T-helper 1 cell treated with Interleukin-12 subunit alpha and Interleukin-12 subunit beta and Interleukin-4 antibody, amounts not matched to agents 30 μg/mL and 1 μg/mL, for 36 hours (primary cell): Measurements from ENCODE around the gene ADK.
A peak's percentile ranks its signal among the peaks of the same experiment; 100 is the strongest.
"Not testable (repeated sequence)": the region's sequence is repeated elsewhere in the genome, so short reads cannot be mapped to it uniquely, and the experiment has no call there.

Experiments used
- H3K27ac Mint-ChIP-seq: one replicate; pipeline ENCODE4 v1.8.0; 2021; ENCODE audit warnings: mild to moderate bottlenecking, mixed read lengths
- H3K27me3 Mint-ChIP-seq: one replicate; pipeline ENCODE4 v1.8.0; 2021; ENCODE audit warnings: low read depth, mixed read lengths
- H3K36me3 Mint-ChIP-seq: one replicate; pipeline ENCODE4 v1.8.0; 2021; ENCODE audit warnings: low read depth, mixed read lengths
- H3K4me1 Mint-ChIP-seq: one replicate; pipeline ENCODE4 v1.8.0; 2021; ENCODE audit warnings: low read depth, mixed read lengths
- H3K4me3 Mint-ChIP-seq: one replicate; pipeline ENCODE4 v1.8.0; 2021; ENCODE audit warnings: mild to moderate bottlenecking, moderate library complexity, mixed read lengths
- H3K9me3 Mint-ChIP-seq: one replicate; pipeline ENCODE4 v1.8.0; 2021; ENCODE audit warnings: mixed read lengths

ADK gene

DNA sequence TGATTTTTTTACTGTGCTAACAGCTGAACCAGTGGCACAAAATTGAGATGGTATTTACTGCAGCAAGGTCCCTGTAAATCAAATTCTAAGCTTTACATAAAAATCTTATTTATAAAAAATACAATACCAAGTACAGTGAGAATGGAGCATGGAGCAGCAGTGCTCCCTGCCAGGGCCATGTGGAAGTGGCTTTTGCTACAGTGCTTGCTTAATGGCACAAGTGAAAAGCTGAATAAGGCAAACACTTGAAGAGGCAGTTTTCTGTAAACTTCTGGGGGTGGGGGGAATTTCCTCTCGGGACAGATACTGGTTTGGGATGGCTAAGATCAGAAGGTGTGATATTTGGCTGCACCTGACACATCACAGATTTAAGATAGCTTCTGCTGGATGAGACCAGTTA lies 27.9 kb upstream of the ADK start:
- Mint-ChIP-seq H3K4me3 (no peak overlapping the region), H3K9me3 (no peaks in the 10 kb centered on the region), H3K4me1 (peaks cover 13% of the 10 kb centered on the region), H3K27me3 (no peaks in the 10 kb centered on the region), H3K36me3 (peaks cover 53% of the 10 kb centered on the region), H3K27ac (no peak overlapping the region)

DNA sequence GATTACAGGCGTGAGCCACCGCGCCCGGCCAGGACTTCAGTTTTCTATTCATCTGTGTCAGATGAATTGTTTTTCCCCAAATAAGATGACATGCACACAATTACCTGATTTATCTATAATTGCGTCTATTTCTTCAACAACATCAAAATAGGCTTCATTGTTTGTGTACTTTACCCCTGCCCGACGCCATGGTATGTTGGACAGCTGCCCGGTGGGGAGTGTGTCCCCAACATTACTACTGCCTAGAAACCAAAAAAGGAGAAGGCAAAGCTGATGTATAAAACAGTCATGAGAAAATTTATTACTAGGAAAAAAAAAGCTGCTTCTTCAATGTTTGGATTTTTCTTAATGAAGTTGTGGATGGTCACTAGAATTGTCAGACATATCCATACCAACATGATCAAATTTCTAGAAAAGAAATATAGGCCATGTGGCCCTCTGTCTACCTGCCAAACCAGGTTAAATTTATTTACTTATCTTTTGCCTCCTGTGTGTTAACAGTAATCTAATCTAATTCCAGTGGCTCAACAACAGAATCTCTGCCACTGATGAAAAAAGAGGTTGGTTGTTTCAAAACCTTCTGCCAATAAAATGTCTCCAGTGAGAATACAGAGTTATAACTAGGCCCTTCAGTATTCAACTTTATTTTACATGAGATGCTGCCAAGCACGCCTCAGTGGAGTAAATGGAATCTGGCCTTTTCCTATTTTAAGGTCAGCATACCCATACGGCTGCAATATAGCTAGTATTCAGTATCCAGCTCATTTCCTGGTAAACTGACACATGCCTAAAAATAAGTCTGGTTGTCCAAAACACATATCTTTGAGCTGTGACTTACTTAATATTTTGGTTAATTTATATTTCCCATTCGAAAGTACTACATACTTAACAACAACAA lies 16.8 kb upstream of the ADK start:
- Mint-ChIP-seq H3K36me3 (peaks cover 29% of the 10 kb centered on the region), H3K9me3 (no peaks in the 10 kb centered on the region), H3K4me3 (no peak overlapping the region), H3K27ac (no peak overlapping the region), H3K27me3 (no peaks in the 10 kb centered on the region), H3K4me1 (no peaks in the 10 kb centered on the region)

DNA sequence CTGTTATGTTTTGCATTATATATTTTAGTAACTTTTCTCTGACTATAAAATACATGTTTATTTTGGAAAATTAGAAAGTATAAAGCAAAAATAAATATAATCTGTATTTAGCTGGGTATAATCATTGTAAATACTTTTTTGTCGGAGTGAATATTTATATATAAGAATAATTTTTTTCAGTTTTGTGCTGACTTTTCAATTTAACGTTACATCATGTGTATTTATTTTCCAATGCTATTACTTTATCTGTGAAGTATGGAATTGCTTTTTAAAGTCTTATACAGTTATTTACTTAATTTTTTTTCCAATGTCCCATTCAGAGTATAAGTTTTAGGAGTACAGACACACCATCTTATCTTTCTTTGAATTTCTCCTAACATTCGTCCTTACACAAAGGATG lies 15.6 kb upstream of the ADK start:
- H3K27me3 Mint-ChIP-seq: no peaks in the 10 kb centered on the region
- H3K27ac Mint-ChIP-seq: no peak overlapping the region
- H3K4me3 Mint-ChIP-seq: no peak overlapping the region
- H3K36me3 Mint-ChIP-seq: peaks cover 29% of the 10 kb centered on the region
- no peaks in the 10 kb centered on the region for H3K9me3 Mint-ChIP-seq
- H3K4me1 Mint-ChIP-seq: no peaks in the 10 kb centered on the region

DNA sequence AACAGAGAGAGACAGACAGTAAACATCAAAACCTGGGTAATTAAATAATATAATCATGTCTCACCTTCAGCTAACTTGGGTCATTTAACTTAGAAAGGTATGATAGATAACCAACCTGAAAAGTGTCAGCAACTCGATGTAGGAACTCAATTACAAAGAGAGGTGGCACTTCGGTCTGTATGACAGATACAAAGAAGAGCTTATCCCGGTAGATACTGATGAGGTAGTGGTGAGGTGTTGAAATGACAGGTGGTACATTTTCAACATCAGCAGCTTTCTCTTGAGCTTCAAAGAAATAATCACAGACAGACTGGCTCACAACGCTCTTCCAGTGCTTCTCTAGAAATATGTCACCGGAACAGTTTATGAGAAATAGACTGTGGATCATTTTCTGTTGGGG lies 13.0 kb upstream of the ADK start:
- Mint-ChIP-seq H3K4me3 (no peak overlapping the region), H3K4me1 (peaks cover 5% of the 10 kb centered on the region), H3K27me3 (no peaks in the 10 kb centered on the region), H3K9me3 (no peaks in the 10 kb centered on the region), H3K36me3 (peaks cover 24% of the 10 kb centered on the region), H3K27ac (no peak overlapping the region)

DNA sequence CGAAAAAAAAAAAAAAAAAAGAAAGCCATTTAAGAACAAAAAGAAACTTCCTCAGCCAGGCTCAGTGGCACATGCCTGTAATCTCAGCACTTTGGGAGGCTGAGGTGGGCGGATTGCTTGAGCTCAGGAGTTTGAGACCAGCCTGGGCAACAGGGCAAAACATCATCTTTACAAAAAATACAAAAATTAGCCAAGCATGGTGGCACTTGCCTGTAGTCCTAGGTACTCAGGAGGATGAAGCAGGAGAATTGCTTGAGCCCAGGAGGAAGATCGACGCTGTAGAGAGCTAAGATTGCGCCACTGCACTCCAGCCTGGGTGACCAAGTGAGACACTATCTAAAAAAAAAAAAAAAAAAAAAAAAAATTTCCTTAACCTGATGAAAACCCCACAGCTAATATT lies 12.4 kb upstream of the ADK start:
- H3K36me3 Mint-ChIP-seq: peaks cover 24% of the 10 kb centered on the region
- H3K4me1 Mint-ChIP-seq: not testable (repeated sequence)

DNA sequence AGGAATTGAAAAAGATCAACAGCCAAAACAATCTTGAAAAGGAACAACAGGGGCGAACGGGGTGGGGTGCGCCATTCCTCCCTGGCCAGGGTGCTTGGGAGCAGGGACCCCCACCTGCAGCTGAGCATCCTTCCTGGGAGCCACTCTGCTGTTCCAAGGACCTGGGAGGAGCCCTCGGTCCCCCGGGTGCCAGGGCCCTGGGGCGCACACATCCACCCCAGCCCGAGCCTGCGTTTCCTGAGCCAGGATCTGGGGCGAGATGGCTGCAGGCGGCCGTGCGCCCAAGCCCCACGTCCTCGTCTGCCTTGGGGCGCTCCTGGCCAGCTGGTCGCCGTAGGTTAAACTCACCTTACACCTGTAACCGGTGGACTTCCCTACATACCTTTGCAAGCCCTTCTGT lies 11.0 kb upstream of the ADK start:
- Mint-ChIP-seq H3K9me3 (no peaks in the 10 kb centered on the region), H3K4me1 (peaks cover 5% of the 10 kb centered on the region), H3K4me3 (no peak overlapping the region), H3K36me3 (peaks cover 18% of the 10 kb centered on the region), H3K27me3 (no peaks in the 10 kb centered on the region), H3K27ac (no peak overlapping the region)

More for the DNA sequence above, 12.4 kb upstream of the ADK start:
- not testable (repeated sequence) for H3K9me3 Mint-ChIP-seq, H3K27ac Mint-ChIP-seq, H3K27me3 Mint-ChIP-seq, H3K4me3 Mint-ChIP-seq

DNA sequence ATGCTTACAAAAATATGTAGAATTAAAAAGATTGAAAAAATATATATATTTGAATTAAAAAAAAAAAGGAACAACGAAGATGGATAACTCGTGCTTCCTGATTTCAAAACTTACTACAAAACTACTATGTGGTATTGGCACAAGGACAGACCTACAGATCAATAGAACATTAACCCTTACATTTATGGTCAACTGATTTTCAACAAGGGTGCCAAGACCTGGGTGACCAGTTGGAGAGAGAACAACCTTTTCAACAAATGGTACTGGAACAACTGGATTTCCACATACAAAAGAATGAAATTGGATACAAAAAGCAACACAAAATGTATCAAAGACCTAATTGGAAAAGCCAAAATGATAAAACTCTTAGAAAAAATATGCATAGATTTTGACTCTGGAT lies 10.5 kb upstream of the ADK start:
- no peaks in the 10 kb centered on the region for H3K27me3 Mint-ChIP-seq
- no peak overlapping the region for H3K27ac Mint-ChIP-seq
- H3K36me3 Mint-ChIP-seq: peaks cover 18% of the 10 kb centered on the region
- no peak overlapping the region for H3K4me3 Mint-ChIP-seq
- no peaks in the 10 kb centered on the region for H3K9me3 Mint-ChIP-seq
- H3K4me1 Mint-ChIP-seq: peaks cover 7% of the 10 kb centered on the region

DNA sequence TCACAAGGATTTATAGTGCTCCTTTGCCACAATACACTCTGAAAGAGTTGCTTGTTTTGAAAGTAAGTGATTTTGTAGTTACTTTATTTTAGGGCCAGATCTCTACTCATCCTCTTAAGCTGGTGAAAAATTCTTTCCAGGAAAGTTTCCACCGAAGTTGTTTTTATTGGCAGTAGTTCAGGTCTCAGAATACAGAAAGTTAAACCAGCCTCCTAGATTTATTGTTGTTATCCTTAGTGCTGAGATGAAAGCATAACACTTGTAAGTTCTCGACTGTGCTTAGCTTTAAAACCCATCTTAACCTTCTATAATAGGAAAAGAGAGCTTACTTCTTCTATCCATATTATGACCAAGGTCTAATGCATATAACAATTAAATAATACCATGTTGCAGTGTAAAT lies 5.9 kb upstream of the ADK start:
- Mint-ChIP-seq H3K36me3 (peaks cover 9% of the 10 kb centered on the region), H3K9me3 (no peaks in the 10 kb centered on the region), H3K27ac (no peak overlapping the region), H3K27me3 (no peaks in the 10 kb centered on the region), H3K4me3 (no peak overlapping the region), H3K4me1 (peaks cover 13% of the 10 kb centered on the region)

DNA sequence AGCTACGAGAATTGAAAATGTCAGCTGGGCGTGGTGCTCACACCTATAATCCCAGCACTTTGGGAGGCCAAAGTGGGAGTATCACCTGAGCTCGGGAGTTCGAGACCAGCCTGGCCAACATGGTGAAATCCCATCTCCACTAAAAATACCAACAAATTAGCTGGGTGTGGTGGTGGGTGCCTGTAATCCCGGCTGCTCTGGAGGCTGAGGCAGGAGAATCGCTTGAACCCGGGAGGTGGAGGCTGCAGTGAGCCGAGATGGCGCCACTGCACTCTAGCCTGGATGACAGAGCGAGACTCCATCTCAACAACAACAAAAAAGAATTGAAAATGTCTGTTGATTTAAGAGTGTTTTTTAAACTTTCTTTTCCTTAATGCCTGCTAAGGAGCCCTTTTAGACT lies 4.0 kb upstream of the ADK start:
- H3K9me3 Mint-ChIP-seq, H3K4me3 Mint-ChIP-seq, H3K27ac Mint-ChIP-seq, H3K36me3 Mint-ChIP-seq, H3K27me3 Mint-ChIP-seq: not testable (repeated sequence)
- H3K4me1 Mint-ChIP-seq: peaks cover 12% of the 10 kb centered on the region

DNA sequence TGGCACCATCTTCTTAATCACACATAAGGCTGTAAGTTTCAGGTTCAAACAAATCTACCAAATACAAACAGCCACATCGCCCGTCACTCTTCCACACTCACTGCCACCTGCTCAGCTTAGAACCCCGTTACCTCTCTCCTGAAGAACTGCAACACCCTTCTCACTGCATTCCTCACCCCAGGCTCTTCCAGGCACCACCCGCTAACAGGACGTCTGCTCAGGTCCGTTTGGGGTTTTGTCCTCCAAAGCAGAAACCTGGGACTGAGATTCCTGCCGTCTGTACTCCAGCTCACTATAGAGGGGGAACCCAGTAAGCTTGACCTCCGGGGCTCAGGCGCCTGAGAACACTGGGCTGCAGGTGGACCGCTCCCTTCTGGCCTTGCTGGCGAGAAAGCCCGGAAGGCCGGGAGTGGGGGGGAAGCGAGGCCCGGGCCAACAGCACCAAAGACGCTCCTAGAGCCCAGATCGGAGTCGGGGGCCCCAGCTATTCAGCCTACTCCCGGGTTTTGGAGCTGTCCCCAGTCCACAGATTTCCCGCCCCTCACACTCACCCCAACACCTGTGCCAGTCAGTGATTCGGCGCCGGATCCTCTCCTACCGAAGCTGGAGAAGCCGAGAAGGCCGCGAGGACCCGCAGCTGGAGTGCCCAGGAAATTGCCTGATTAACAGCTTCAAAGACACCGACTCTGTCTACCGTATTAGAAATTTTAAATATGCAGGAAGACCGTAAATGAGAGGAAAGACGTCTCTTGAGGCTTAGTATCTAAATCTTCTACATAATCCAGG lies 624 bp upstream of the ADK start, which contains the start of gene AP3M1:
TSS of gene AP3M1 (minus strand) at position 625 of the 786 bp plus-strand sequence. CDS start 12,449 bp downstream, outside the sequence.
- peak within 1 kb of the TSS; percentile 63 for H3K27ac Mint-ChIP-seq
- no peaks in the 10 kb centered on the region for H3K9me3 Mint-ChIP-seq
- no peaks in the 10 kb centered on the region for H3K27me3 Mint-ChIP-seq
- peaks cover 5% of the 10 kb centered on the region for H3K36me3 Mint-ChIP-seq
- H3K4me3 Mint-ChIP-seq: no peak within 1 kb of the TSS
- H3K4me1 Mint-ChIP-seq: peaks cover 20% of the 10 kb centered on the region

DNA sequence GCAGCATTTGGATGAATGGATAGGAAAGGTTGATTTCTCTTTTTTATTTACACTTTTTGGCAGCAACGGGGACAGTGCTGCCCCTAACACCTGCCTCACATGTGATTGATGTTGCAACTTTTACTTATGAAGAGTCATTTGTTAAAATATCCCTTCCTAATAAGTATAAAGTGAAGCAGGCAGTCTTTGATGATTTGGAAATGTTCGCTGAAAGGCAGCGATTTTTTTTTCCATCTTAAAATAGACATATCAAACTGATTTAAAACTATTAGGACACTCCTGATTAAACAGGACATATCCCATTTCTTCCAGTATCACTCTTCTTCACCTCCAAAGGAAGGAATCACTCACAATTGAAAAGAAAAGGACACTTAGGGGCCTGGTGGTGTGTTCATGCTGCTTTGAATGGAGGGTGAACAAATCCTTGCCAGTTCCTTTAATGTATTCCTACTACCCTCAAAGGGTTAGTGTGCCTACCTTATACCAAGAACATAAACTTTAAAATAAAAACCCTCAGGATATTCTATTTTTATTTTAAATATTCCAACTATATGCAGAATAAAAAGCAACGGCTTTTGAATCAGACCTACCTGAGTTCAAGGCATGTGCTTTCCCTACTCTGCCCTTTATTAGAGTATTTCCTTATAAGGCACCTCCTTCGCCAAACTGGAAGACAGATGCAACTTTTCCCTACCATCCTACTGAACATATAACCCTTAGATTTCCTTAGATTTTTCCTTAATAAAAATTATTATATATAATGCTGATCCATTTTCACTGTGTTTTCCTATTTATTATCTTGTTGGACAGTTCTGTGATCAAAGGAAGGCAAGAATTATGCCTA lies 1.1 kb downstream of the ADK start:
- Mint-ChIP-seq H3K36me3 (no peaks in the 10 kb centered on the region), H3K27me3 (no peaks in the 10 kb centered on the region), H3K4me3 (no peak overlapping the region), H3K4me1 (peaks cover 24% of the 10 kb centered on the region), H3K9me3 (no peaks in the 10 kb centered on the region), H3K27ac (peak overlapping the region; percentile 63)

DNA sequence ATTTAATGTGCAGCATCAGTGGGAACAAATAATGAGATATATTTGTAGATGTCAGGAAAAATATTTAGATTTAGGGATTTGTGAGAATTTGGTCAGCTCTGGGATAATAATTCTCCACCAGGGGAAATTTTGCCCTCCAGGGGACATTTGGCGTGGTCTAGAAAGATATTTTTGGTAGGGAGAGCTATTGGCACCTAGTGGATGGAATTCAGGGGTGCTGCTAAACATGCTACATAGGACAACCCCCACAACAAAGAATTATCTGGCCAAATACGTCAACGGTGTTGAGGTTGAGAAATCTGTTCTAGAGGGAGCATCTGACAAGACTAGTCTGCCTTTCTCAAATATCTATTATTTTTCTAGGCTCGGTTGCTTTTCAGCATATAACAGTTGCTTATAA lies 2.1 kb downstream of the ADK start:
- no peaks in the 10 kb centered on the region for H3K9me3 Mint-ChIP-seq
- no peak overlapping the region for H3K27ac Mint-ChIP-seq
- H3K4me1 Mint-ChIP-seq: peaks cover 22% of the 10 kb centered on the region
- H3K27me3 Mint-ChIP-seq: no peaks in the 10 kb centered on the region
- H3K4me3 Mint-ChIP-seq: no peak overlapping the region
- H3K36me3 Mint-ChIP-seq: no peaks in the 10 kb centered on the region

DNA sequence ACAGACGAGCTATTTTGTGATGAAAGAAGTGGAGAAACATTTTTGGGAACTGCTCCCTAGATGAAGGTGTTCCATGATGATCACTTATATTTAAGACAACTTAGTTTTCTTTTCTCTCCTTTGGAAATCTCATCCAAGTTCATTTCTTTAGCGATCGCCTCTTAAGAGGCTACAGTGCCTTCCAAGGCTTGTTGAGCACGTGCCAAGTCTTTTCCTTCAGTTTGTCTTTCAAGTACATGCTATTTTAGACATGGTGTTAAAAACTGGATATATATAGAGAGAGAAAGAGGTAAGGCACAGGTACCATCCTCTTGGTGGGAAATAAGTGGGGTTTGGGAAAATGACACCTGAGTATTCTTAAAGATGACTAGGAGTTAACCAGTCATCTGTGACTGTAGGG lies 2.7 kb downstream of the ADK start:
- no peak overlapping the region for H3K4me3 Mint-ChIP-seq
- H3K9me3 Mint-ChIP-seq: no peaks in the 10 kb centered on the region
- H3K36me3 Mint-ChIP-seq: no peaks in the 10 kb centered on the region
- H3K4me1 Mint-ChIP-seq: peaks cover 22% of the 10 kb centered on the region
- no peak overlapping the region for H3K27ac Mint-ChIP-seq
- H3K27me3 Mint-ChIP-seq: no peaks in the 10 kb centered on the region

DNA sequence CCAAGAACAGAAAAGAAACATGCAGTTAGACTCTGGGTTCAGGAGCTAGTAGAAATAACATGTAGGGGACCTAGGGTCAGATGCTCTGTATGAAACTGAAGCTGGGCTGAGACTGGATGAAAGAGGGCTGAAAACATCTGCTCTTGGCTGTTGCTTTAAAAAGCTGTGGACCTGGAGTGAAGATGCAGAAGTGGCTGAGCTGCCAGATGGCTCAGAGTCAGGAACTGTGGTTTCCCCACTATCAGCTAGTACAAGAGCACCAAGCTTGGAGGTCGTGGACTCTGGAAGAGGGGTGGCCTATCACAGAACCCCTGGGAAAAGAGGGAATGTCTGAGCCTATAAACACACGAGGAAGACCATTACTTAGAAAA lies 5.9 kb downstream of the ADK start:
- Mint-ChIP-seq H3K36me3 (no peaks in the 10 kb centered on the region), H3K4me3 (no peak overlapping the region), H3K27me3 (no peaks in the 10 kb centered on the region), H3K4me1 (peaks cover 20% of the 10 kb centered on the region), H3K9me3 (no peaks in the 10 kb centered on the region), H3K27ac (no peak overlapping the region)
